H1 (cell line): ENCODE measurements around the gene ZBTB18. TPM values are rescaled to one million over a fixed set of nuclear protein-coding genes. Genes with fewer than 3 reads are reported as not detected.

ENCODE experiments used
- BCL11A ChIP-seq, 2 experiments: IDR thresholded peaks; one replicate each; pipeline ENCODE4 v1.6.1; 2011; ENCODE audit warnings: low read depth in 2 of 2, low read length in 2 of 2, mild to moderate bottlenecking in 2 of 2
- CEBPB ChIP-seq: IDR thresholded peaks from 2 replicates; pipeline ENCODE4 v1.6.1; 2012; ENCODE audit warnings: low read depth, low read length
- SP4 ChIP-seq: IDR thresholded peaks from 2 replicates; pipeline ENCODE4 v1.6.1; 2012; ENCODE audit warnings: low read length, inconsistent platforms
- polyA plus RNA-seq, 7 experiments: library from polyadenylated mRNA; depleted of rRNA in 3 of 7; stranded (reverse) in 5 of 7; unstranded in 2 of 7; fragments of >200 nt in 5 of 7; fragments of 200-250 nt in 2 of 7; gene quantifications; 1 replicate in 5 of 7; 2 replicates in 1 of 7; 4 replicates in 1 of 7; pipeline versions ENCODE4 v1.2.1 to v1.2.3, GENCODE V29; 2011 to 2013; ENCODE audit warnings: missing spikeins in 2 of 7, mixed read lengths in 2 of 7
- total RNA-seq: library from RNA; stranded (reverse); fragmentation: NEBNext Ultra II Directional; extraction: Animal tissue kit (Norgen Biotek cat#: 25700); gene quantifications from 2 replicates; pipeline ENCODE4 v1.2.1, GENCODE V29; 2021

Gene ZBTB18
- total and polyA plus RNA-seq, 2 of the 8 experiments (the other 6 are each of a cell fraction or from before 2014, with no cell fraction given): 8.5 to 14.4 TPM

GRCh38 chr1:244006961-244007360 is 44.1 kb upstream of the ZBTB18 start (continued):
- TF ChIP-seq CEBPB (no peak), BCL11A (IDR thresholded peaks at IDR 0.05; ENCODE audit: low read depth in 2 of 2, low read length in 2 of 2) (no peak), SP4 (no peak)
